RCC 7860 (cell line): ENCODE results near the gene ZNF786.
"Not testable (repeated sequence)": the region's sequence is repeated elsewhere in the genome, so short reads cannot be mapped to it uniquely, and the experiment has no call there.

Experiments used
- DNase-seq: peaks from one replicate; pipeline ENCODE4 v3.0.0-alpha.2; 2015; ENCODE audit warnings: low spot score
- FAIRE-seq: peaks from 2 replicates; lab custom pipeline; 2012; peaks lifted over from hg19 to GRCh38; lab: Jason Lieb, UNC

Gene ZNF786

GRCh38 chr7:149090397-149091195 is at the start of gene ZNF786:
ZNF786 (minus strand) TSS chr7:149090718; CDS start chr7:149090640, 78 bp downstream.
- FAIRE-seq, result no peak

GRCh38 chr7:149136118-149136517 is 45.6 kb upstream of the ZNF786 start:
- FAIRE-seq (no peak), DNase-seq (no peak)

More at GRCh38 chr7:149090397-149091195, at the start of gene ZNF786:
- peak; percentile 78 for DNase-seq

GRCh38 chr7:149133028-149133710 is 42.7 kb upstream of the ZNF786 start:
- DNase-seq (no peak), FAIRE-seq (no peak)

GRCh38 chr7:149130572-149131198 is 40.2 kb upstream of the ZNF786 start:
- DNase-seq (no peak), FAIRE-seq (no peak)

- FAIRE-seq (no peak), DNase-seq (peak; percentile 35)
Measured at GRCh38 chr7:149126662-149127266, 36.2 kb upstream of the ZNF786 start.

- FAIRE-seq (no peak), DNase-seq (peak; percentile 85)
Measured at GRCh38 chr7:149125863-149126661, 35.5 kb upstream of the ZNF786 start, which contains the start of gene ZNF425. ZNF425 (minus strand) TSS chr7:149126324; CDS start chr7:149126213, 111 bp downstream.

- FAIRE-seq (no peak), DNase-seq (peak; percentile 17)
Measured at GRCh38 chr7:149125189-149125862, 34.8 kb upstream of the ZNF786 start.

GRCh38 chr7:149109969-149110368 is 19.5 kb upstream of the ZNF786 start:
- no peak for FAIRE-seq
- DNase-seq, result peak; percentile 14

GRCh38 chr7:149104749-149105148 is 14.2 kb upstream of the ZNF786 start:
- no peak for FAIRE-seq
- DNase-seq, result no peak

- no peak for DNase-seq
- no peak for FAIRE-seq
Measured at GRCh38 chr7:149104214-149104613, 13.7 kb upstream of the ZNF786 start.

GRCh38 chr7:149103424-149103823 is 12.9 kb upstream of the ZNF786 start:
- FAIRE-seq (no peak), DNase-seq (no peak)

- FAIRE-seq, result no peak
Measured at GRCh38 chr7:149102666-149103065, 12.1 kb upstream of the ZNF786 start.

GRCh38 chr7:149100821-149101220 is 10.3 kb upstream of the ZNF786 start:
- DNase-seq, result no peak
- FAIRE-seq, result no peak

More at GRCh38 chr7:149102666-149103065, 12.1 kb upstream of the ZNF786 start:
- DNase-seq, result no peak

- FAIRE-seq (no peak), DNase-seq (no peak)
Measured at GRCh38 chr7:149099058-149099457, 8.5 kb upstream of the ZNF786 start.

- no peak for FAIRE-seq
- DNase-seq, result no peak
Measured at GRCh38 chr7:149097088-149097487, 6.6 kb upstream of the ZNF786 start.

- DNase-seq (no peak), FAIRE-seq (no peak)
Measured at GRCh38 chr7:149093228-149093627, 2.7 kb upstream of the ZNF786 start.

GRCh38 chr7:149092244-149092643 is 1.7 kb upstream of the ZNF786 start:
- not testable (repeated sequence) for FAIRE-seq, DNase-seq

GRCh38 chr7:149087376-149087775 is 3.1 kb downstream of the ZNF786 start:
- no peak for DNase-seq
- FAIRE-seq, result no peak

- no peak for FAIRE-seq
- no peak for DNase-seq
Measured at GRCh38 chr7:149085866-149086265, 4.7 kb downstream of the ZNF786 start.

- FAIRE-seq (no peak), DNase-seq (no peak)
Measured at GRCh38 chr7:149084407-149084806, 6.1 kb downstream of the ZNF786 start.
